Dendritic cell treated with granulocyte-macrophage colony-stimulating factor and Interleukin-4, amounts not matched to agents 40 ng/mL and 50 ng/mL, for 4 days (primary cell): ENCODE measurements around the gene KCNG2.
"Not testable (repeated sequence)": the region's sequence is repeated elsewhere in the genome, so short reads cannot be mapped to it uniquely, and the experiment has no call there.

ENCODE experiments used
- H3K27ac Mint-ChIP-seq: one replicate; pipeline ENCODE4 v1.8.0; 2022; ENCODE audit warnings: mild to moderate bottlenecking, mixed read lengths
- H3K27me3 Mint-ChIP-seq: one replicate; pipeline ENCODE4 v1.8.0; 2022; ENCODE audit warnings: mild to moderate bottlenecking, mixed read lengths
- H3K36me3 Mint-ChIP-seq: one replicate; pipeline ENCODE4 v1.8.0; 2022; ENCODE audit warnings: low read depth, mixed read lengths
- H3K4me1 Mint-ChIP-seq: one replicate; pipeline ENCODE4 v1.8.0; 2022; ENCODE audit warnings: low read depth, mixed read lengths
- H3K4me3 Mint-ChIP-seq: one replicate; pipeline ENCODE4 v1.8.0; 2022; ENCODE audit warnings: mild to moderate bottlenecking, moderate library complexity, mixed read lengths
- H3K9me3 Mint-ChIP-seq: one replicate; pipeline ENCODE4 v1.8.0; 2022; ENCODE audit warnings: mixed read lengths
- intact Hi-C: fragments of 100-400 bp; cut with micrococcal nuclease; formaldehyde crosslinking; loops from one replicate; pipeline ENCODE4 v1.15.0; 2022

The KCNG2 gene

GRCh38 chr18:79859314-79859713, 61.6 kb downstream of the KCNG2 start:
- Mint-ChIP-seq H3K4me1 (peaks cover 12% of the 10 kb centered on the region), H3K4me3 (no peak overlapping the region), H3K27me3 (peaks cover 4% of the 10 kb centered on the region), H3K9me3 (peaks cover 10% of the 10 kb centered on the region), H3K36me3 (no peaks in the 10 kb centered on the region), H3K27ac (no peak overlapping the region)
- intact Hi-C loops, result no loop called here

GRCh38 chr18:79861687-79862086, 63.9 kb downstream of the KCNG2 start:
- H3K27me3 Mint-ChIP-seq, result no peaks in the 10 kb centered on the region
- intact Hi-C loops, result no loop called here
- H3K36me3 Mint-ChIP-seq, result no peaks in the 10 kb centered on the region
- H3K27ac Mint-ChIP-seq, result no peak overlapping the region
- H3K9me3 Mint-ChIP-seq, result peaks cover 10% of the 10 kb centered on the region
- H3K4me3 Mint-ChIP-seq, result no peak overlapping the region
- no peaks in the 10 kb centered on the region for H3K4me1 Mint-ChIP-seq

GRCh38 chr18:79862562-79862961, 64.8 kb downstream of the KCNG2 start:
- peaks cover 10% of the 10 kb centered on the region for H3K9me3 Mint-ChIP-seq
- intact Hi-C loops, result no loop called here
- H3K4me3 Mint-ChIP-seq, result no peak overlapping the region
- no peaks in the 10 kb centered on the region for H3K36me3 Mint-ChIP-seq
- no peaks in the 10 kb centered on the region for H3K27me3 Mint-ChIP-seq
- H3K4me1 Mint-ChIP-seq, result no peaks in the 10 kb centered on the region
- H3K27ac Mint-ChIP-seq, result no peak overlapping the region

GRCh38 chr18:79863161-79864005, 65.6 kb downstream of the KCNG2 start:
- H3K36me3 Mint-ChIP-seq, result no peaks in the 10 kb centered on the region
- H3K4me3 Mint-ChIP-seq, result no peak overlapping the region
- no peaks in the 10 kb centered on the region for H3K4me1 Mint-ChIP-seq

GRCh38 chr18:79864006-79864725, 66.4 kb downstream of the KCNG2 start:
- Mint-ChIP-seq H3K9me3 (peaks cover 10% of the 10 kb centered on the region), H3K27me3 (no peaks in the 10 kb centered on the region), H3K36me3 (no peaks in the 10 kb centered on the region), H3K4me3 (no peak overlapping the region), H3K4me1 (no peaks in the 10 kb centered on the region), H3K27ac (no peak overlapping the region)
- intact Hi-C loops, result no loop called here

More at GRCh38 chr18:79863161-79864005, 65.6 kb downstream of the KCNG2 start:
- Mint-ChIP-seq H3K9me3 (peaks cover 10% of the 10 kb centered on the region), H3K27me3 (no peaks in the 10 kb centered on the region), H3K27ac (no peak overlapping the region)
- intact Hi-C loops, result no loop called here

- H3K36me3 Mint-ChIP-seq, H3K4me1 Mint-ChIP-seq, H3K27ac Mint-ChIP-seq, intact Hi-C loops, H3K4me3 Mint-ChIP-seq, H3K27me3 Mint-ChIP-seq: not testable (repeated sequence)
- H3K9me3 Mint-ChIP-seq, result peaks cover 10% of the 10 kb centered on the region
These were observed 67.2 kb downstream of the KCNG2 start for GRCh38 chr18:79864955-79865354.

GRCh38 chr18:79865951-79866350, 68.2 kb downstream of the KCNG2 start:
- H3K36me3 Mint-ChIP-seq, H3K4me1 Mint-ChIP-seq, H3K27ac Mint-ChIP-seq, H3K4me3 Mint-ChIP-seq, H3K27me3 Mint-ChIP-seq, intact Hi-C loops: not testable (repeated sequence)
- H3K9me3 Mint-ChIP-seq, result peaks cover 10% of the 10 kb centered on the region

- intact Hi-C loops, result no loop called here
- H3K9me3 Mint-ChIP-seq, result peaks cover under 1% of the 10 kb centered on the region
- no peaks in the 10 kb centered on the region for H3K27me3 Mint-ChIP-seq
- H3K4me3 Mint-ChIP-seq, result no peak overlapping the region
- H3K36me3 Mint-ChIP-seq, result no peaks in the 10 kb centered on the region
- H3K27ac Mint-ChIP-seq, result no peak overlapping the region
- no peaks in the 10 kb centered on the region for H3K4me1 Mint-ChIP-seq
These were observed 69.3 kb downstream of the KCNG2 start for GRCh38 chr18:79866889-79867574.

- intact Hi-C loops, result no loop called here
- H3K4me1 Mint-ChIP-seq, result no peaks in the 10 kb centered on the region
- H3K4me3 Mint-ChIP-seq, result no peak overlapping the region
These were observed 69.9 kb downstream of the KCNG2 start for GRCh38 chr18:79867666-79868065.

GRCh38 chr18:79868168-79868784, 70.5 kb downstream of the KCNG2 start:
- H3K4me3 Mint-ChIP-seq, result no peak overlapping the region
- no peaks in the 10 kb centered on the region for H3K36me3 Mint-ChIP-seq
- H3K27ac Mint-ChIP-seq, result no peak overlapping the region
- intact Hi-C loops, result no loop called here
- H3K27me3 Mint-ChIP-seq, result peaks cover 4% of the 10 kb centered on the region
- H3K9me3 Mint-ChIP-seq, result no peaks in the 10 kb centered on the region
- no peaks in the 10 kb centered on the region for H3K4me1 Mint-ChIP-seq

More at GRCh38 chr18:79867666-79868065, 69.9 kb downstream of the KCNG2 start:
- Mint-ChIP-seq H3K9me3 (no peaks in the 10 kb centered on the region), H3K36me3 (no peaks in the 10 kb centered on the region), H3K27ac (no peak overlapping the region), H3K27me3 (peaks cover 2% of the 10 kb centered on the region)

GRCh38 chr18:79868811-79869541, 71.2 kb downstream of the KCNG2 start:
- no peak overlapping the region for H3K4me3 Mint-ChIP-seq
- no peak overlapping the region for H3K27ac Mint-ChIP-seq
- intact Hi-C loops, result no loop called here
- no peaks in the 10 kb centered on the region for H3K4me1 Mint-ChIP-seq
- peaks cover 7% of the 10 kb centered on the region for H3K27me3 Mint-ChIP-seq
- H3K9me3 Mint-ChIP-seq, result no peaks in the 10 kb centered on the region
- no peaks in the 10 kb centered on the region for H3K36me3 Mint-ChIP-seq

GRCh38 chr18:79869591-79870300, 72.0 kb downstream of the KCNG2 start:
- intact Hi-C loops, result no loop called here
- no peak overlapping the region for H3K4me3 Mint-ChIP-seq
- H3K4me1 Mint-ChIP-seq, result no peaks in the 10 kb centered on the region
- H3K9me3 Mint-ChIP-seq, result no peaks in the 10 kb centered on the region
- peaks cover 7% of the 10 kb centered on the region for H3K27me3 Mint-ChIP-seq
- H3K27ac Mint-ChIP-seq, result no peak overlapping the region
- no peaks in the 10 kb centered on the region for H3K36me3 Mint-ChIP-seq
